SK-N-SH treated with all-trans-retinoic acid at 6 μM for 48 hours (cell line): ENCODE measurements around the gene TOR2A.

Source experiments
- ATAC-seq: fragments of 200-7000 bp; cut with Tn5 transposase; 3 replicates; pipeline ENCODE4 v1.9.1; 2020; ENCODE audit warnings: mild to moderate bottlenecking, moderate library complexity
- ARNTL ChIP-seq: fragments of 450-650 bp; formaldehyde crosslinking; IDR thresholded peaks from 2 replicates; pipeline ENCODE4 v1.5.0; 2020; ENCODE audit warnings: low read depth, mild to moderate bottlenecking, moderate library complexity, borderline replicate concordance
- BACH2 ChIP-seq: fragments of 250-450 bp; sonication (Bioruptor Pico); IDR thresholded peaks from 2 replicates; pipeline ENCODE4 v1.9.0; 2021; ENCODE audit warnings: mild to moderate bottlenecking, borderline replicate concordance
- CSDC2 ChIP-seq: fragments of 250-450 bp; sonication (Bioruptor Pico); IDR thresholded peaks from 2 replicates; pipeline ENCODE4 v1.5.0; 2020; ENCODE audit warnings: mild to moderate bottlenecking, moderate library complexity
- CSRNP3 ChIP-seq: fragments of 250-450 bp; sonication (Bioruptor Pico); IDR thresholded peaks from 2 replicates; pipeline ENCODE4 v1.5.1; 2021; ENCODE audit warnings: mild to moderate bottlenecking, moderate library complexity
- ESRRG ChIP-seq: fragments of 250-450 bp; sonication (Bioruptor Pico); IDR thresholded peaks from 2 replicates; pipeline ENCODE4 v1.6.1; 2021; ENCODE audit warnings: mild to moderate bottlenecking
- GLIS3 ChIP-seq: fragments of 250-450 bp; sonication (Bioruptor Pico); IDR thresholded peaks from 2 replicates; pipeline ENCODE4 v1.5.0; 2020; ENCODE audit warnings: mild to moderate bottlenecking, moderate library complexity
- ISL1 ChIP-seq: fragments of 250-450 bp; sonication (Bioruptor Pico); IDR thresholded peaks from 2 replicates; pipeline ENCODE4 v2.1.2; 2022; ENCODE audit warnings: mild to moderate bottlenecking, moderate library complexity
- OSR1 ChIP-seq: fragments of 250-450 bp; sonication (Bioruptor Pico); IDR thresholded peaks from 2 replicates; pipeline ENCODE4 v1.8.0; 2022; ENCODE audit warnings: moderate library complexity, mild to moderate bottlenecking, inconsistent platforms
- PPARA ChIP-seq: fragments of 250-450 bp; sonication (Bioruptor Pico); IDR thresholded peaks from 2 replicates; pipeline ENCODE4 v1.5.0; 2020; ENCODE audit warnings: mild to moderate bottlenecking, borderline replicate concordance
- RARB ChIP-seq: fragments of 250-450 bp; sonication (Bioruptor Pico); IDR thresholded peaks from 2 replicates; pipeline ENCODE4 v1.8.0; 2021; ENCODE audit warnings: mild to moderate bottlenecking, moderate library complexity
- SNAI2 ChIP-seq: fragments of 250-450 bp; sonication (Bioruptor Pico); IDR thresholded peaks from 2 replicates; pipeline ENCODE4 v1.5.0; 2020; ENCODE audit warnings: mild to moderate bottlenecking, moderate library complexity
- TSHZ2 ChIP-seq: fragments of 250-450 bp; sonication (Bioruptor Pico); IDR thresholded peaks from 2 replicates; pipeline ENCODE4 v1.5.0; 2020; ENCODE audit warnings: mild to moderate bottlenecking, moderate library complexity
- ZC3H10 ChIP-seq: fragments of 250-450 bp; sonication (Bioruptor Pico); IDR thresholded peaks from 2 replicates; pipeline ENCODE4 v1.5.1; 2021; ENCODE audit warnings: mild to moderate bottlenecking, moderate library complexity
- ZFP30 ChIP-seq: fragments of 450-650 bp; formaldehyde crosslinking; IDR thresholded peaks from 2 replicates; pipeline ENCODE4 v1.5.0; 2022; ENCODE audit warnings: mild to moderate bottlenecking, moderate library complexity
- ZNF70 ChIP-seq: fragments of 450-650 bp; formaldehyde crosslinking; IDR thresholded peaks from 2 replicates; pipeline ENCODE4 v1.5.0; 2020; ENCODE audit warnings: mild to moderate bottlenecking, moderate library complexity
- TF ChIP-seq, protein P1 (sequence below): fragments of 250-450 bp; sonication (Bioruptor Pico); IDR thresholded peaks from 2 replicates; pipeline ENCODE4 v1.8.0; 2020; ENCODE audit warnings: mild to moderate bottlenecking, moderate library complexity, borderline replicate concordance
- TF ChIP-seq, protein P2 (sequence below): fragments of 250-450 bp; sonication (Bioruptor Pico); IDR thresholded peaks from 2 replicates; pipeline ENCODE4 v1.8.0; 2021; ENCODE audit warnings: low read depth, mild to moderate bottlenecking, moderate library complexity, borderline replicate concordance
- TF ChIP-seq, protein P3 (sequence below): fragments of 250-450 bp; sonication (Bioruptor Pico); IDR thresholded peaks from 2 replicates; pipeline ENCODE4 v1.5.1; 2020; ENCODE audit warnings: low read depth, mild to moderate bottlenecking, moderate library complexity

TOR2A gene

DNA sequence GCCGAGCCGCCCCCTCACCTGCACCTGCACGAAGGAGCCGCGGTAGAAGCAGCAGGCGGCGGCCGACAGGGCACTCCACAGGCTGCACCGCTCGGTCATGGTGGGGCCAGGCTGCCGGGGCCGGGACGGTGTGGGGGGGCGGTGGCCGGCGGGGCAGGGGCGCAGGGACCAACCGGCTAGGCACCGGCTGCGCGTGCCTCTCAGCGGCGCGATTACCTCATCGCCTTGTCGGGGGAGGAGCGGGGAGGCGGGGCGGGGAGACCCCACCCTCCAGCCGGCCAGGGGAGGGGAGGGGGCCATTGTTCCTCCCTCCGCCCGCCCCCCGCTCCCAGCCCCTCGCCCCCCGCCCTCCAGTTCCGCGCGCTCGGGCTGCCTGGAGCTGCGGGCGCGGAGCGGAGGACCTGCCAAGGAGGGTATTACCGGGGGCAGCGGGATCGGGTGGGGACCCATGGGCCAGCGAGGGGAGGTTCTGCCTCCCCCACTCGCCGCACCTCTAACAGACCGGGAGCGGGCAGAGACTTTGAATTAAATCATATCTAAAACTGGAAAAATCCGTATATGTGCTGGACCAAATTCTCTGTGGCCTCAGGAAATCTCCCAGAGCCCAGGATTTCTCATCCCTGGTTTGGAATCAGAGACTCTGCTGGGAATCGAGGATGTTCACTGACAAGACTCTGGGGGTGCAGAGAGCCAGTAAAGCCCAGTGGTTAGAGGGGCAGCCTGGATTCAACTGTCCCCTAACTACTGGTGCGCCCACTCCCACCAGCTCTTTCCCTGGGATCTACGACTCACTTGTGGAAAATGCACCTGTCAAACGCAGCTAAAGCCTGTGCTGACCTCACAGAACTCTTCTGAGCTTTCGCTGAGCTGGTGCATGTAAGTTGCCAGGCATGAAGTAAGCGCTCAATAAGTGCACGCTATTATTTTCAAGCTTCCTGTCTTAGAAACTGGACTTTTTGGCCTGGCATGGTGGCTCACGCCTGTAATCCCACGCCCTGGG lies 20.3 kb upstream of the TOR2A start:
- TF ChIP-seq CSRNP3 (CRISPR knock-in tag) (no peak), PPARA (CRISPR knock-in tag) (no peak), BACH2 (CRISPR knock-in tag) (no peak), ZFP30 (CRISPR knock-in tag) (no peak), SNAI2 (CRISPR knock-in tag) (no peak), RARB (CRISPR knock-in tag) (no peak), ISL1 (CRISPR knock-in tag) (no peak), ESRRG (no peak)
- TF ChIP-seq, protein P1, sequence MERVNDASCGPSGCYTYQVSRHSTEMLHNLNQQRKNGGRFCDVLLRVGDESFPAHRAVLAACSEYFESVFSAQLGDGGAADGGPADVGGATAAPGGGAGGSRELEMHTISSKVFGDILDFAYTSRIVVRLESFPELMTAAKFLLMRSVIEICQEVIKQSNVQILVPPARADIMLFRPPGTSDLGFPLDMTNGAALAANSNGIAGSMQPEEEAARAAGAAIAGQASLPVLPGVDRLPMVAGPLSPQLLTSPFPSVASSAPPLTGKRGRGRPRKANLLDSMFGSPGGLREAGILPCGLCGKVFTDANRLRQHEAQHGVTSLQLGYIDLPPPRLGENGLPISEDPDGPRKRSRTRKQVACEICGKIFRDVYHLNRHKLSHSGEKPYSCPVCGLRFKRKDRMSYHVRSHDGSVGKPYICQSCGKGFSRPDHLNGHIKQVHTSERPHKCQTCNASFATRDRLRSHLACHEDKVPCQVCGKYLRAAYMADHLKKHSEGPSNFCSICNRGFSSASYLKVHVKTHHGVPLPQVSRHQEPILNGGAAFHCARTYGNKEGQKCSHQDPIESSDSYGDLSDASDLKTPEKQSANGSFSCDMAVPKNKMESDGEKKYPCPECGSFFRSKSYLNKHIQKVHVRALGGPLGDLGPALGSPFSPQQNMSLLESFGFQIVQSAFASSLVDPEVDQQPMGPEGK (CRISPR knock-in tag), result no peak
- no peak for ATAC-seq

DNA sequence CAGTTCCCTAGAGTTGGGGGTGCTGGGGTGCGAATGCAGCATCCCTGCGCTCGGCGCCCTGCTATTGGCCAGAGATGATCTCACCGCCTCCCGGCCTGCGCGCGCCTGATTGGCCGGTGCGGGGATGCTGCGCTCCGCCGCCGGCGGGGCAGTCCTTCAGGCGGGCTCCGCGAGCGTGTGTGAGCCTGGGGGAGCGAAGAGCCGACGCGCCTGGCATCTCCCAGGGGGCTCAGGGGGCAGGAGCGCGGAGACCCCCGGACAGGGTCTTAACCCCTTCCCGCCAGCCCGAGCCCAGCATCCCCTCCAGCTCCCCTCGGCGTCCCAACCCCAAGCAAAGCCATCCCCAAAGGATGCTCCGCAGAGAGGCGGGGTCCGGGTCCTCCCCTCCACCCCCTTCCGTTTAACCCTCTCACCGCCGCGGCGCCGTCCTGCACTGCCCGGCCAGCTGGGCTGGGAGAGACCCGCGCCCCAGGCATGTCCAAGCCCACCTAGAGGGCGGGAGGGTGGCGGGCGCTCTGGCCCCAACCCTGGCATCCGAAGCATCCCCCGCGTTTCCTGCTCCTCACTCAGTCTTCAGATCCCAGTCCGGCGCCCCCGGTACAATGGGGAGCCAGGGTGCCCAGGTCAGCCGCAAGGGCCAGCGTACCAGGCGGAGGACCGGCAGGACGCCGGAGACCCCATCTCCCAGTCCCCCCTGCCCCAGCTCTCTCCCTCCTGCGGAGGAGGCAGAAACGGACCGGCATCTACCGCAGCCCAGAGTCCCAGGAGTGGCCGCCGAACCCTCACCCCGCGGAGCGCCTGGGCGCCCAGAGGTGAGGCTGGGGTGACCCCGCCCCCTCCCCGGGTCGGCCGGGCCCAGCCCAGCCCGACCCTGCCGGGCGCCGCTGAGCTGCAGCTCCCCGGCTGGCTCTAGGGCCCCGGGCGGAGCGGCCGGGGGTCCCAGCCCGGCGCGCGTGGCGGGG lies 19.3 kb upstream of the TOR2A start:
- peak; percentile 96 for ATAC-seq
- TF ChIP-seq, protein P1 (CRISPR knock-in tag), result no peak
- TF ChIP-seq RARB (CRISPR knock-in tag), result no peak
- no peak for TF ChIP-seq ZFP30 (CRISPR knock-in tag)
- TF ChIP-seq SNAI2 (CRISPR knock-in tag), result no peak
- TF ChIP-seq, protein P2, sequence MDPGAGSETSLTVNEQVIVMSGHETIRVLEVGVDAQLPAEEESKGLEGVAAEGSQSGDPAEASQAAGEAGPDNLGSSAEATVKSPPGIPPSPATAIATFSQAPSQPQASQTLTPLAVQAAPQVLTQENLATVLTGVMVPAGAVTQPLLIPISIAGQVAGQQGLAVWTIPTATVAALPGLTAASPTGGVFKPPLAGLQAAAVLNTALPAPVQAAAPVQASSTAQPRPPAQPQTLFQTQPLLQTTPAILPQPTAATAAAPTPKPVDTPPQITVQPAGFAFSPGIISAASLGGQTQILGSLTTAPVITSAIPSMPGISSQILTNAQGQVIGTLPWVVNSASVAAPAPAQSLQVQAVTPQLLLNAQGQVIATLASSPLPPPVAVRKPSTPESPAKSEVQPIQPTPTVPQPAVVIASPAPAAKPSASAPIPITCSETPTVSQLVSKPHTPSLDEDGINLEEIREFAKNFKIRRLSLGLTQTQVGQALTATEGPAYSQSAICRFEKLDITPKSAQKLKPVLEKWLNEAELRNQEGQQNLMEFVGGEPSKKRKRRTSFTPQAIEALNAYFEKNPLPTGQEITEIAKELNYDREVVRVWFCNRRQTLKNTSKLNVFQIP (CRISPR knock-in tag), result no peak
- TF ChIP-seq OSR1, result no peak
- no peak for TF ChIP-seq ZC3H10
- no peak for TF ChIP-seq GLIS3
- TF ChIP-seq ARNTL (CRISPR knock-in tag), result no peak

DNA sequence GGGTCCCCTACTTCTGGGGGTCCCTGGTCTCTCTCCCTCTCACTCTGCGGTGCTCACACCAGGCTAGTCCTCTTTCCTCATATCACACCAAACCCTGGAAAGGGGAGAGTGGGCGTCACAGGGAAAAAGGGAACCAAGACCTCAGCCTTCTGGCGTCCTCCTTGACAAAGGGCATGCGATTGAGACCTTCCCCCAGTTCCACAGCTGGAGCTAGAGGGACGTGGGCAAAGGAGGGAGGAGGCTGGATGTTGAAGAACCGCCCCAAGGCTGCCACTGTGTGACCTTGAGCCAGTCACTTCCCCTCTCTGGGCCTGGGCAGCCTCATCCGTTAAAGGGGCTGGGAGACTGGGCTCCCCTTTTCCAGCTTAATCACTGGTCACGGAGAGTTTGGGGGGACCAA lies 18.5 kb upstream of the TOR2A start:
- TF ChIP-seq CSDC2 (CRISPR knock-in tag) (no peak), GLIS3 (no peak), ZNF70 (CRISPR knock-in tag) (no peak), TSHZ2 (CRISPR knock-in tag) (no peak), ISL1 (CRISPR knock-in tag) (no peak)
- TF ChIP-seq, protein P3, sequence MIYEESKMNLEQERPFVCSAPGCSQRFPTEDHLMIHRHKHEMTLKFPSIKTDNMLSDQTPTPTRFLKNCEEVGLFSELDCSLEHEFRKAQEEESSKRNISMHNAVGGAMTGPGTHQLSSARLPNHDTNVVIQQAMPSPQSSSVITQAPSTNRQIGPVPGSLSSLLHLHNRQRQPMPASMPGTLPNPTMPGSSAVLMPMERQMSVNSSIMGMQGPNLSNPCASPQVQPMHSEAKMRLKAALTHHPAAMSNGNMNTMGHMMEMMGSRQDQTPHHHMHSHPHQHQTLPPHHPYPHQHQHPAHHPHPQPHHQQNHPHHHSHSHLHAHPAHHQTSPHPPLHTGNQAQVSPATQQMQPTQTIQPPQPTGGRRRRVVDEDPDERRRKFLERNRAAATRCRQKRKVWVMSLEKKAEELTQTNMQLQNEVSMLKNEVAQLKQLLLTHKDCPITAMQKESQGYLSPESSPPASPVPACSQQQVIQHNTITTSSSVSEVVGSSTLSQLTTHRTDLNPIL (CRISPR knock-in tag), result no peak
- ATAC-seq, result no peak
